NCI-H2107 treated with DMSO at 0.1 percent for 48 hours (cell line): Measurements from ENCODE around the gene TMEM14A.

Experiments used
- DNase-seq: peaks from one replicate; lab custom pipeline; 2025; ENCODE audit not compliant: unreplicated experiment; lab: John Stamatoyannopoulos, UW

Gene TMEM14A

DNA sequence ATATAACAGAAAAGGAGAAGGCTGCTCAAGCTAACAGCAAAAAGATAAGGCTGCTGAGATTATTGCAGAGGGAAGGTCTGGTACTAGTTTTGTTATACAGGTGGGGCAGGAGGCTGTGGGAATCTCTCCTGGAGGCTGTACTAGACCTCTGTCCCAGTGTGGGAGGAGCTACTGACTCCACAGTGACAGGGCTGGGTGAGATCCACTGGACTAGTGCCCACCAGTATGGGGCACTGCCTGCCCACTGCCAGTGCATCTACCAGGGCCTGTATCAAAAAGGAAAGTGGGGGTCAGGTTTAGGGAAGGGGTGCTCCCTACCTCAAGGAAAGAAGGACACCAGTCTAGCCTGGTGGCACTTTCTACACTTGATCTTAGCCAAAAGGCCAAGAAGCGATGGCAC is 62.3 kb downstream of the TMEM14A start:
- no peak for DNase-seq

DNA sequence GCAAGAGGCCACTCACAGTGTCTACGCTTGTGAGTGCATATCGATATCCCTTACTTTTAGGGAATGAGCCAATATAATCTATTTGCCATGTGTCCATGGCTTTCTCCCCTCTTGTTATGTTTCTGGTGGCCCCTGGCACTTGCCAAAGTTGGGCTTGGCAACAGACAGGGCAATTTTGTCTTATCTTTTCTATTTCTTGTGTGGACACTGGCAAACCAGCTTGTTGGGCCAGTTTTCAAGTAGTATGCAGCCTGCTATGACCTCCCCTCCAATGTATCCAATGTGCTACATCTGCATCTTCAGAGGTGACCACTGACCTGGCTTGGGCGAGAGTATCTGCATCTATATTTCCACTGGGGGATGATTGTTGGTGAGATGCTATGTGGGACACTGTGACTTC is 63.2 kb downstream of the TMEM14A start:
- no peak for DNase-seq

- DNase-seq = no peak
Observed at GRCh38 chr6:52735071-52735470, 64.2 kb downstream of the TMEM14A start.

- no peak for DNase-seq
Observed at GRCh38 chr6:52736145-52736544, 65.2 kb downstream of the TMEM14A start.
